OCI-LY7 (cell line): Measurements from ENCODE around the gene CNTNAP5.

Experiments used
- CTCF ChIP-seq: fragments of 200-600 bp; sonication (generic); conservative IDR thresholded peaks from 2 replicates; pipeline ENCODE4 v1.5.1; 2014; ENCODE audit warnings: mild to moderate bottlenecking, antibody characterized with exemption, low read length, moderate library complexity, mixed read lengths
- EZH2phosphoT487 ChIP-seq: fragments of 200-600 bp; sonication (generic); IDR thresholded peaks from 2 replicates; pipeline ENCODE4 v1.6.1; 2018; ENCODE audit warnings: low read depth, borderline replicate concordance, mild to moderate bottlenecking, mixed run types, antibody characterized with exemption, low read length, moderate library complexity, mixed read lengths

GRCh38 chr2:124704071-124704925, 679.2 kb downstream of the CNTNAP5 start:
- TF ChIP-seq CTCF (no peak), EZH2phosphoT487 (no peak)
